Liver (tissue), 3 donors: ENCODE results near the gene TRIM9.

Source experiments
- CTCF ChIP-seq: fragments of 150-350 bp; IDR thresholded peaks from 2 replicates; pipeline ENCODE4 v1.5.1; 2017; ENCODE audit warnings: improper control_type of control experiment, low read depth, low read length; ENCODE audit not compliant: missing input control
- RAD21 ChIP-seq, 2 donors: IDR thresholded peaks; 2 replicates each; pipeline ENCODE4 v1.6.1; 2016; ENCODE audit warnings: antibody characterized with exemption in 2 of 2, mild to moderate bottlenecking in 2 of 2
- TAF1 ChIP-seq: conservative IDR thresholded peaks from 2 replicates; pipeline ENCODE4 v1.6.1; 2016; ENCODE audit warnings: antibody characterized with exemption, mild to moderate bottlenecking
- YY1 ChIP-seq: IDR thresholded peaks from 2 replicates; pipeline ENCODE4 v1.6.1; 2016; ENCODE audit warnings: antibody characterized with exemption, mild to moderate bottlenecking
- donor health status: healthy.
- donor health status: healthy.

GRCh38 chr14:51129130-51129529, 34.2 kb upstream of the TRIM9 start:
- TF ChIP-seq CTCF (no peak), TAF1 (no peak), YY1 (no peak), RAD21 (IDR thresholded peaks at IDR 0.05) (no peak)
